Mucosa of gallbladder (tissue), 1 donor: ENCODE results near the gene SLC22A5. TPM values are rescaled to one million over a fixed set of nuclear protein-coding genes. Genes with fewer than 3 reads are reported as not detected.
A peak's percentile ranks its signal among the peaks of the same experiment; 100 is the strongest.

Experiments used
- DNase-seq: peaks from one replicate; pipeline ENCODE4 v3.0.0-alpha.2; 2020; ENCODE audit warnings: low spot score
- total RNA-seq: library from RNA; stranded (reverse); gene quantifications from one replicate; pipeline ENCODE4 v1.2.1, GENCODE V29; 2021
- donor health status: DM: no; HTN: no; CAD: no.

Gene SLC22A5
- total RNA-seq, 1 donor from 2014 or later, result 27.0 TPM

GRCh38 chr5:132365213-132365612, 4.3 kb upstream of the SLC22A5 start:
- DNase-seq, result peak; percentile 48

DNA sequence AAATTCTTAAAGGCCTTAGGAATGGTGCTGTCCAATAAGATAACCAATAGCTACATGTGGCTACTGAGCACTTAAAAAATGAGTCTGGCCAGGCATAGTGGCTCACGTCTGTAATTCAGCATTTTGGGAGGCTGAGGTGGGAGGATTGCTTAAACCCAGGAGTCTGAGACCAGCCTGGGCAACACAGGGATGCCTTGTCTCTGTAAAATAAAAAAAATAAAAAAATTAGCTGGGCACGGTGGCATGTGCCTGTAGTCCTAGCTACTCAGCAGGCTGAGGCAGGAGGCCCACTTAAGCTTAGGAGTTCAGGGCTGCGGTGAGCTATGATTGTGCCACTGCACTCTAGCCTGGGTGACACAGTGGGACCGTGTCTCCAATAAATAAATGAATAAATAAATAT, 1.3 kb upstream of the SLC22A5 start:
- no peak for DNase-seq

DNA sequence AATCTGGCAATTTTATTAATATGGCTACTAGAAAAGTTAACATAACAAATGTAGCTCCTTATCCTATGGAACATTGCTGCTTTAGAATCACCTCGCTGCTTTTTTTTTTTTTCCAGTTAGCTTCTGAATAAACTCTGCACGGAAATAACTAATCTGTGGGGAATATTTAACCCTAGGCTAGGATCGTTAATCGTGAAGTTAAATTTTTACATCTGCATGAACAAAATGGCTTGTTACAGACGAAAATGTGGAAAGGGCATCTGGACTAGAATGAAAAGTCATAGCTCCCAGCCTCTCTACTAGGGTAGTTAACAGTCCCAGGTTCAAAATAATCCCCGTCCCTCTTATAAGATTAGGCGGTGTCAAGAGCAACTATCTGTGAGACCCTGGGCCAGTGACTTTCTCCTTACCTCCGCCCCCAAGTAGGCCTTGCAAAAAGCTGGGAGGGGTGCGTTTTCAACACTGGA, 470 bp upstream of the SLC22A5 start:
- no peak for DNase-seq

GRCh38 chr5:132370181-132370970, 866 bp downstream of the SLC22A5 start:
- DNase-seq, result no peak

DNA sequence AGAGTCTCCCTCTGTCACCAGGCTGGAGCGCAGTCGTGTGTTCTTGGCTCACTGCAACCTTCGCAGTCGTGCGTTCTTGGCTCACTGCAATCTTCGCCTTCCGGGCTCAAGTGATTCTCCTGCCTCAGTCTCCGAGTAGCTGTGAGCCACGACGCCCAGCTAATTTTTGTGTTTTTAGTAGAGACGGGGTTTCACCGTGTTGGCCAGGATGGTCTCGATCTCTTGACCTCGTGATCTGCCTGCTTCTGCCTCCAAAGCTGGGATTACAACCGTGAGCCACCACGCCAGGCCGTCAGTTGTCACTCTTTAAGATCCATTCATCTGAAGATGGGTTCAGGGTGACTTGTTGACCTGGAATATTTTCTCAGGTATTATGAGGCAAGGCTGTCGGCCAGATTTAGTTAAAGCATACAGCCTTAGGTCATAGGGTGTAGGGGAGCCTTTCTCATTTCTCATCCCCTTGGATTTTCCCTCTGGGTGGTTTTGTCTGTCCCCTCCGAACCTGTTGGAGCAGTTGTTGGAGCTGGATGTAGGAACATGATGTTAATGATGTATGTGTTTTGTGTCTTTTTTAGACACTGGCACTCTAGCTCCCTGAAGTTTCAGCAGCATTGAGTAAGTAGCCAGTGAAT, 1.6 kb downstream of the SLC22A5 start:
- no peak for DNase-seq

- no peak for DNase-seq
These were observed 2.1 kb downstream of the SLC22A5 start for GRCh38 chr5:132371603-132371994.

DNA sequence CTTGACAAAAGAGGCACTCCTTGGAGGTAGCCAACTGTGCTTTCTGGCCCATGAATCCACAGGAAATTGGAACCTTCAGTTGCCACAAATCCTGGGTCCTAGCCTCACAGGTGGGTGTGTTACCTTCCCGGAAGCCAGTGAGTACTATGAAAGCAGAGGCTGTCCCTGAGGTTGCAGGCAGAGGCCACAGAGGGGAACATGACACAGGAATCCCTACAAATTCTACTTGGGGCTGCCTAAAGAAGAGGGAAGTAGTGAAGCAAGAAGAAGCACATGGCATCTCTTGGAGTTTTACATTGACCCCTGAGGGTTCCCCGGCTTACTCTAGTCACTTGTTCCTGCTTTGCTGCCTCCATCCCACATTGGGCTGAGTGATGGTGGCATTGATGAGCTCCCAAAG, 2.6 kb downstream of the SLC22A5 start:
- no peak for DNase-seq

DNA sequence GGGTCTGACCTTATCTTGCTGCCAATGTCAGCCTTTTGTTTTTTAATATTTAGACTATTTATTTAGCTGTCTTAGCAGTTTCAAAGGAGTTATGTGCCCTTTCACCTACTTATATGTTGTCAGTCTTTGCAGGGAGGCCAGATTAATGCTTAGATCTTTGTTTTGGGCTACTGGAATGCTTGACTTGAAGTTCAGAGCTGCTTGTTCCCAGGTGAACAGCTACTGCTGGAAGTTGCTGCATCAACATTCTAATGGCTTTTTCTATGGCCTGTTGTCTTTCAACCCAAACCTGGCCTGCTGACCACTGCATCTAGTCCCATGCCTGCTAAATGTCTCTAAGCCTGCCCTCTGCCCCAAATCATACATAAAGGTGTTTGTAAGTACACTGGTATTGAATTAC, 3.0 kb downstream of the SLC22A5 start:
- DNase-seq, result no peak

GRCh38 chr5:132375957-132376356, 6.4 kb downstream of the SLC22A5 start:
- no peak for DNase-seq

GRCh38 chr5:132376694-132377641, 7.5 kb downstream of the SLC22A5 start:
- no peak for DNase-seq

- DNase-seq, result no peak
These were observed 8.2 kb downstream of the SLC22A5 start for GRCh38 chr5:132377738-132378137.

DNA sequence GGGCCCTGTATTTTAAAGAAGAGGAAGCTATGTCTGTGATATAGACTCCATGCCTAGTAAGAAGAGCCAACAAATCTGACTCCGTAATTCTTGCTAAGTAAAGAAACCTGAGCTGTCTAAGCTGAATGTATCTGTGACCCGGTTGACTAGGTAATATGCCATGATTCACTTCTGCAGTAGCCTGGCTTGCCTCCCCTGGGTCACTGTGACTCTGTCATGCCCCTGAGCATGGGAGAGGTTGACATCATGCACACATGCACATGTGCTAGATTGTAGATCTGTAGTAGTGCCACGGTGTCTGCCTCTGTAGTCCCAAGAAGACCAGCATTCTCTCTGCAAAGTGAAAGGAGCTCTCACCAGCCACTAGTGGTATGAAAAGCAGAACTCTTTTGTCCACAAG, 9.1 kb downstream of the SLC22A5 start:
- DNase-seq, result no peak

- no peak for DNase-seq
These were observed 10.5 kb downstream of the SLC22A5 start for GRCh38 chr5:132380047-132380446.

DNA sequence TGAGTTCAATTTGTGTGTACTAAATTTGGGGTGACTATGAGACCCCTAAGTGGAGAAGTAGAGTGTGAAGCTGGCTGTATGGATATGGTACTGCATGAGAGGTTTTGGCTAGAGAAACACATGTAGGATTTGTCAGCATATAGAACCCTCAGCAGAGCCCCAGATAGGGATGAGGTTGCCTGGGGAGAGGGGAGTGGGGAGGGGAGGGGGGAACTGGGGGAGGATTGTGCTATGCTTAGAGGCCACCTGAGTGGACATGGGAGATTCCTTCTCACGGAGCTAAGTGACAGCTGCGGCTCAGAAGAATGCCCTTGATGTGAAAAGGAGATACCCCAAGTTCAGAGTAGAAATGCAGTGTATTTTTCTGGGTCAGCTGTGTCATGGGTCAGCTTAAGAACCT, 11.2 kb downstream of the SLC22A5 start:
- DNase-seq, result no peak

DNA sequence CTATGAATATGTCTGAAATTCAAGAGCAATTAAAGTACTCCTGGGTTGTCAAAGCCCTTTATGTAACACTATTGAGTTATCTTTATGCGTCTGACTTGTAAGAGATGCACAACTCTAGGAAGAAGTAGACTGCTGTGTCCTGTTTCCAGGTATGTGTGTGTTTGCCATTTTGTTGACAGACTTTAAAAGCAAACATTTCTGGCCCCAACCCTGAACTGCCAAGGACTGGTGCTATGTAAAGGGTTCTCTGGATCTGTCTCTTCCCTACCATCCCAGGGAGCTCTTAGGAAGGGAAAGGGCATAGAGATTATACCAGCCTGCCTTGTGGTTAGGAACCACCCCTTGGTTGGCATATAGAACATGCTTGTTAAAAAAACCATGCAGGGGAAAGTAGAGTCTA, 12.1 kb downstream of the SLC22A5 start:
- DNase-seq, result no peak

DNA sequence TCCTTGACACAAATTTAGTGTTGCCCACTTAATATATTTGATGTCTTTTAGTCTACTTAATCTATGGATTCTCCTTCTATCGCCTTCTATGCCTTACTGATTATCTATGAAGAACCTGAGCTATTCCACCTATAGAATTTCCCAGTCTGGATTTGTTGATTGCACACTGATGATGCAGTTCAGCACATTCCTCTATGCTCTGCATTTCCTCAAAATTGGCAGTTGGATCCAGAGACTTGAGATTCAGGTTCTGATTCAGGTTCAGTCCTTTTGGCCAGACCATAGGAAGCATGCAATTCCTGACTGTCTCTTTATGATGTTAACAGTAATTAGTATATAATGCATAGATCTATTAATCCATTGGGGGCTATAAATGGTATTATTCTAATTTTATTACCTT, 13.8 kb downstream of the SLC22A5 start:
- no peak for DNase-seq

- no peak for DNase-seq
These were observed 14.5 kb downstream of the SLC22A5 start for GRCh38 chr5:132383984-132384383.

DNA sequence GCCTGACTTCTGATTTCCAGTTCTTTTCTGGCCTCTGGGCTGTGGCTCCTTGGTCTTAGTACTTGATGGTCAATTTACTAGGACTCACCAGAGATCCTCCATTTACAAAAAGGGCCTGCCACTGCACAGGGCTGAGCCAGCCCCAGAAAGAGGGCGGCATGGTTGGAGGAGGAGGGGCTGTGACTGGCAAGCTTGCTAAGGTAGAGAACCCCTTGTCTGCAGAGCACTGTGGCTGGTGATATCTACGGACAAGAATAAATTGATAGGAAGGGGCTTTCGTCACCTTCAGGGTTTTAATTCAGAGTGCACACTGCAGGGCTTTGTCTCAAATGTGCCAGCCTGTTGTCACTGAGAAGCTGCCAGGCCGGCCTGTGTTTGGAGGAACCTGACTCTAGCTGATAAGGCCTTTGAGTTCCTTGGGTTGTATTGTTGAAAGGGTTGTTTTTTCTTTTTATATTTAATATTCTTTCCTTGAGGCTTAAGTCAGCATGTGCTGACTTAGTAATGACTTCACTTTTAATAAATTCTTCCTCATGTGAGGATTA, 15.1 kb downstream of the SLC22A5 start:
- no peak for DNase-seq

DNA sequence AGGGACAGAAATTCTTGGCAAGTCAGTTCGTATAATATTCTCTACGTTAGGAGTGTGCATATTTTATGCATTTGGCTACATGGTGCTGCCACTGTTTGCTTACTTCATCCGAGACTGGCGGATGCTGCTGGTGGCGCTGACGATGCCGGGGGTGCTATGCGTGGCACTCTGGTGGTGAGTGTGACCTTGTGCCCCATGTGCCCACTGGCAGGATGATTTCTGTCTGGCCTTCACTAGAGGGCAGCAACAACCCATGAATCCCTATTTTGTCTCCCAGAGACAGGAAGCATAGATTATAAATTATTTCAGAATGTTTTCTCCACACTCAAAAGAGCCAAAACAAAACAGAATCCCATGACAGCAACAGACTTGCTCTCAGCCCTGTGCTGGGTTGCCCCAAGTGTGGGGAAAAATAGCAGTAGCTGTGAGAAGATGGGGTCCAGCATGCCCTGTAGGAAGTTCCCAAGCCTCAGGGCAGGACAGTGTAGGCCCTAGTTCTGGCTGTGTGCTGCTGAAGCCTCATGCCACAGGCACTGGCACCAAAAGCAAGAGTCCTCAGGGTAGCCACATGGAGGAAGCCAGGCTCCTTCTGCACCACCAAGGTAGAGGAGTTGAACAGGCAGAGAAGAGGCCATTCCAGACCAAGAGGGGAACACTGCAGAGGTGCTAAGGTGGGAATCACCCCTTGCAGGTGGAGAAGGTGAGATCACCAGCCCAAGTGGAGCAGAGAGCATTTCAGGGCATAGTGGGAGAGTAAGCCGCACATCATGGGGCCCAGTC, 16.0 kb downstream of the SLC22A5 start:
- peak; percentile 65 for DNase-seq

- peak; percentile 78 for DNase-seq
These were observed 17.3 kb downstream of the SLC22A5 start for GRCh38 chr5:132386644-132387286.
